HS-5 (cell line): ENCODE data around the gene ADSL.
A peak's percentile ranks its signal among the peaks of the same experiment; 100 is the strongest.

Experiments
- DNase-seq: peaks from one replicate; pipeline ENCODE4 v3.0.0-alpha.2; 2012; ENCODE audit warnings: low read depth

The ADSL gene

GRCh38 chr22:40418366-40419201, 72.3 kb downstream of the ADSL start:
- DNase-seq = no peak

- no peak for DNase-seq
Observed at GRCh38 chr22:40419718-40420117, 73.4 kb downstream of the ADSL start.

GRCh38 chr22:40420341-40421081, 74.2 kb downstream of the ADSL start:
- DNase-seq = no peak

- no peak for DNase-seq
Observed at GRCh38 chr22:40421082-40421350, 74.7 kb downstream of the ADSL start.

GRCh38 chr22:40421941-40422340, 75.6 kb downstream of the ADSL start:
- DNase-seq = no peak

GRCh38 chr22:40422558-40423309, 76.4 kb downstream of the ADSL start:
- DNase-seq = no peak

GRCh38 chr22:40423310-40423688, 77.0 kb downstream of the ADSL start:
- DNase-seq = no peak

- no peak for DNase-seq
Observed at GRCh38 chr22:40423882-40424640, 77.8 kb downstream of the ADSL start.

GRCh38 chr22:40425082-40425481, 78.8 kb downstream of the ADSL start:
- no peak for DNase-seq

GRCh38 chr22:40426594-40427333, 80.5 kb downstream of the ADSL start:
- no peak for DNase-seq

- no peak for DNase-seq
Observed at GRCh38 chr22:40428796-40429195, 82.5 kb downstream of the ADSL start.

GRCh38 chr22:40429481-40429880, 83.2 kb downstream of the ADSL start:
- no peak for DNase-seq

- no peak for DNase-seq
Observed at GRCh38 chr22:40430991-40431390, 84.7 kb downstream of the ADSL start.

- DNase-seq = no peak
Observed at GRCh38 chr22:40432157-40432556, 85.9 kb downstream of the ADSL start.

- no peak for DNase-seq
Observed at GRCh38 chr22:40432625-40433024, 86.3 kb downstream of the ADSL start.

- no peak for DNase-seq
Observed at GRCh38 chr22:40433416-40434090, 87.3 kb downstream of the ADSL start.

GRCh38 chr22:40434106-40434505, 87.8 kb downstream of the ADSL start:
- no peak for DNase-seq

GRCh38 chr22:40434745-40435144, 88.4 kb downstream of the ADSL start:
- no peak for DNase-seq

GRCh38 chr22:40436505-40437431, 90.5 kb downstream of the ADSL start:
- DNase-seq = peak; percentile 24
